Measurements from ENCODE around the gene PIM1. TPM values are rescaled to one million over a fixed set of nuclear protein-coding genes. Genes with fewer than 3 reads are reported as not detected.

Gene PIM1
- total and polyA plus RNA-seq, 9 of the 15 experiments (the other 6 are each of a cell fraction or from before 2014, with no cell fraction given), result 19.0 to 789 (median 212) TPM

- TF ChIP-seq E2F8 (IDR thresholded peaks at IDR 0.05; ENCODE audit: low read depth, partially characterized antibody) (no peak), GTF2A2 (tag; IDR thresholded peaks at IDR 0.05) (no peak), MAFF (IDR thresholded peaks at IDR 0.05; ENCODE audit: low read length) (no peak), ATF2 (CRISPR knock-in tag; IDR thresholded peaks at IDR 0.05) (no peak), ZNF184 (CRISPR knock-in tag; IDR thresholded peaks at IDR 0.05) (no peak), RBM15 (IDR thresholded peaks at IDR 0.05; ENCODE audit: insufficient read depth, low read length) (no peak), PHF20 (IDR thresholded peaks at IDR 0.05; ENCODE audit: partially characterized antibody) (no peak), ZNF511 (CRISPR knock-in tag; IDR thresholded peaks at IDR 0.05) (no peak), ZNF79 (CRISPR knock-in tag; IDR thresholded peaks at IDR 0.05; ENCODE audit: low read depth) (peak; percentile 54; the same call in 1 of the 2 replicates), ZNF280A (IDR thresholded peaks at IDR 0.05; ENCODE audit: low read depth, partially characterized antibody) (no peak), GTF2E2 (tag; IDR thresholded peaks at IDR 0.05) (no peak), SMARCE1 (IDR thresholded peaks at IDR 0.05) (no peak), FOXJ2 (tag; IDR thresholded peaks at IDR 0.05) (no peak), SMAD4 (CRISPR knock-in tag; conservative IDR thresholded peaks at IDR 0.05) (peak; percentile 95), ZNF24 (IDR thresholded peaks at IDR 0.05) (no peak), ZFP36 (IDR thresholded peaks at IDR 0.05; ENCODE audit: low read depth, low read length, partially characterized antibody) (peak; percentile 36)
Observed at GRCh38 chr6:37207903-37208456, 38.0 kb downstream of the PIM1 start (continued).
